ENCODE measurements around the gene SCAI. TPM values are rescaled to one million over a fixed set of nuclear protein-coding genes. Genes with fewer than 3 reads are reported as not detected.
A peak's percentile ranks its signal among the peaks of the same experiment; 100 is the strongest.
"Not testable (repeated sequence)": the region's sequence is repeated elsewhere in the genome, so short reads cannot be mapped to it uniquely, and the experiment has no call there.

The SCAI gene
- total RNA-seq, 6 experiments from 2014 or later: 4.7 to 7.2 (median 5.6) TPM

GRCh38 chr9:124960409-124960752 lies 182.9 kb downstream of the SCAI start:
- peaks cover 11% of the 10 kb centered on the region for H3K4me1 Mint-ChIP-seq (ENCODE audit: low read depth)
- H3K4me3 Mint-ChIP-seq: no peak overlapping the region
- no peaks in the 10 kb centered on the region for H3K36me3 Mint-ChIP-seq (ENCODE audit: low read depth)
- peak overlapping the region; percentile 67; the same call in 1 of the 2 replicates for H3K27ac Mint-ChIP-seq
- TF ChIP-seq CTCF (IDR thresholded peaks at IDR 0.05): no peak
- no peaks in the 10 kb centered on the region for H3K9me3 Mint-ChIP-seq
- no peaks in the 10 kb centered on the region; the same call in 1 of the 2 replicates for H3K27me3 Mint-ChIP-seq (ENCODE audit: insufficient read depth)
- DNase-seq: peak; percentile 43

- H3K36me3 Mint-ChIP-seq (ENCODE audit: low read depth); H3K9me3 Mint-ChIP-seq; H3K4me3 Mint-ChIP-seq; H3K27me3 Mint-ChIP-seq (ENCODE audit: insufficient read depth): not testable (repeated sequence)
- peak; percentile 11 for DNase-seq
- H3K4me1 Mint-ChIP-seq (ENCODE audit: low read depth): peaks cover 10% of the 10 kb centered on the region
- H3K27ac Mint-ChIP-seq: peak overlapping the region; percentile 67; the same call in 1 of the 2 replicates
These were observed 183.5 kb downstream of the SCAI start for GRCh38 chr9:124959671-124960408.

GRCh38 chr9:124954255-124954654 lies 189.1 kb downstream of the SCAI start:
- Mint-ChIP-seq H3K4me3 (no peak overlapping the region), H3K36me3 (ENCODE audit: low read depth) (0 out of 2 replicates have a peak, but pooled peaks cover 4% of the 10 kb centered on the region), H3K4me1 (ENCODE audit: low read depth) (peaks cover 8% of the 10 kb centered on the region; the same call in 1 of the 2 replicates), H3K27me3 (ENCODE audit: insufficient read depth) (no peaks in the 10 kb centered on the region), H3K27ac (no peak overlapping the region), H3K9me3 (no peaks in the 10 kb centered on the region)
- TF ChIP-seq CTCF (IDR thresholded peaks at IDR 0.05): no peak
- DNase-seq: no peak

GRCh38 chr9:124950050-124950718 lies 193.1 kb downstream of the SCAI start:
- no peak for TF ChIP-seq CTCF (IDR thresholded peaks at IDR 0.05)
- H3K27me3 Mint-ChIP-seq (ENCODE audit: insufficient read depth): no peaks in the 10 kb centered on the region

GRCh38 chr9:124949387-124949786 lies 193.9 kb downstream of the SCAI start:
- H3K4me1 Mint-ChIP-seq (ENCODE audit: low read depth): peaks cover 4% of the 10 kb centered on the region; the same call in 1 of the 2 replicates
- H3K4me3 Mint-ChIP-seq: no peak overlapping the region
- H3K27me3 Mint-ChIP-seq (ENCODE audit: insufficient read depth): no peaks in the 10 kb centered on the region
- H3K27ac Mint-ChIP-seq: no peak overlapping the region
- no peak for DNase-seq
- no peaks in the 10 kb centered on the region for H3K9me3 Mint-ChIP-seq
- no peak for TF ChIP-seq CTCF (IDR thresholded peaks at IDR 0.05)
- 0 out of 2 replicates have a peak, but pooled peaks cover 4% of the 10 kb centered on the region for H3K36me3 Mint-ChIP-seq (ENCODE audit: low read depth)

More at GRCh38 chr9:124950050-124950718, 193.1 kb downstream of the SCAI start:
- no peak overlapping the region for H3K4me3 Mint-ChIP-seq
- H3K9me3 Mint-ChIP-seq: no peaks in the 10 kb centered on the region
- peaks cover 8% of the 10 kb centered on the region; the same call in 1 of the 2 replicates for H3K4me1 Mint-ChIP-seq (ENCODE audit: low read depth)
- 0 out of 2 replicates have a peak, but pooled peaks cover 4% of the 10 kb centered on the region for H3K36me3 Mint-ChIP-seq (ENCODE audit: low read depth)
- no peak for DNase-seq
- no peak overlapping the region for H3K27ac Mint-ChIP-seq
